ENCODE results near the gene GMDS.

GRCh38 chr6:1913577-1913976 lies 331.8 kb downstream of the GMDS start:
- TF ChIP-seq CTCF (IDR thresholded peaks at IDR 0.05) (no peak), EP300 (IDR thresholded peaks at IDR 0.05) (no peak)

Measured in ovary (tissue), 3 donors.